Bronchial epithelial cell (primary cell): ENCODE data around the gene DBP. TPM values are rescaled to one million over a fixed set of nuclear protein-coding genes. Genes with fewer than 3 reads are reported as not detected.
"Not testable (repeated sequence)": the region's sequence is repeated elsewhere in the genome, so short reads cannot be mapped to it uniquely, and the experiment has no call there.

Experiments
- DNase-seq: peaks from one replicate; pipeline ENCODE4 v3.0.0-alpha.2; 2010; ENCODE audit warnings: low read depth
- FAIRE-seq: peaks from 2 replicates; lab custom pipeline; 2011; peaks lifted over from hg19 to GRCh38; lab: Jason Lieb, UNC
- H3K27me3 ChIP-seq: 2 replicates; pipeline ENCODE4 v1.5.1; 2011; ENCODE audit warnings: low read length; ENCODE audit not compliant: control insufficient read depth, insufficient read depth
- H3K36me3 ChIP-seq: 2 replicates; pipeline ENCODE4 v1.5.1; 2011; ENCODE audit warnings: low read length; ENCODE audit not compliant: control insufficient read depth, insufficient read depth
- H3K4me3 ChIP-seq: 2 replicates; pipeline ENCODE4 v1.5.1; 2011; ENCODE audit warnings: mild to moderate bottlenecking, low read depth, low read length, control low read depth
- total RNA-seq: library from RNA; depleted of rRNA; stranded (reverse); fragments of >200 nt; gene quantifications from 2 replicates; pipeline ENCODE4 v1.2.1, GENCODE V29; 2014
- TF ChIP-seq, protein P1 (sequence below): IDR thresholded peaks from 2 replicates; pipeline ENCODE4 v1.5.1; 2011; ENCODE audit warnings: mild to moderate bottlenecking, moderate library complexity, low read length, control low read depth, inconsistent platforms; ENCODE audit not compliant: insufficient read depth, severe bottlenecking

Gene DBP, protein sequence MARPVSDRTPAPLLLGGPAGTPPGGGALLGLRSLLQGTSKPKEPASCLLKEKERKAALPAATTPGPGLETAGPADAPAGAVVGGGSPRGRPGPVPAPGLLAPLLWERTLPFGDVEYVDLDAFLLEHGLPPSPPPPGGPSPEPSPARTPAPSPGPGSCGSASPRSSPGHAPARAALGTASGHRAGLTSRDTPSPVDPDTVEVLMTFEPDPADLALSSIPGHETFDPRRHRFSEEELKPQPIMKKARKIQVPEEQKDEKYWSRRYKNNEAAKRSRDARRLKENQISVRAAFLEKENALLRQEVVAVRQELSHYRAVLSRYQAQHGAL
- 6.6 and 8.7 TPM in 2 replicates for total RNA-seq

DNA sequence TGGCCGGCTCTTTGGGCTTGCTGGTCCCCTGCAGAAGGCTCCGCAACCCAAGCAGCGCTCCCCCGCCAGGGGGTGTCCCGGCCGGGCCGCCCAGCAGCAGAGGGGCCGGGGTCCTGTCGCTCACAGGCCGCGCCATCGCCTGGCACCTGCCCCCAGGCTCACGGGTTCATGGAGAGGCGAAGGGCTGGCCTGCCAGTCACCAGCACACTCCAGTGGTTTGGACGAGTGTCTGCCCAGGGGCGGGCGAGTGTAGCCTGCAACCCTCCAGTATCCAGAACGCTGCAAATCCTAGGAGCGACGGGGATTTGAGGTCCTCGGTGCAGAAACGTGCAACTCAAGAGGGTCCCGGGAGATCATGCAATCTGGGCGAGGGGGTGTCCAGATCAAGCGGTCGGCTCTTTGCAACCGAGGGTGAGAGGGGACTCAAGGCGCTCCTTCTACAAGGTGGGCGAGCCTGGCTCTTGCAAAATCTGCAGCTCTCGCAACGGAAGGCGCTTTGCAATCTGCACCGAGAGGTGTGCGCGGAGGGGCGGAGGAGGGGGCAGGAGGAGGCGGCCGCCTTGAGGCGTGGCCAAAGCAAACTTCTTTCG is at the start of gene DBP:
TSS of gene DBP (minus strand) at position 521 of the 590 bp plus-strand sequence. CDS start at position 136, 385 bp downstream.
- no peaks in the 10 kb centered on the region for H3K27me3 ChIP-seq
- DNase-seq (no peak), FAIRE-seq (no peak)
- TF ChIP-seq, protein P1, sequence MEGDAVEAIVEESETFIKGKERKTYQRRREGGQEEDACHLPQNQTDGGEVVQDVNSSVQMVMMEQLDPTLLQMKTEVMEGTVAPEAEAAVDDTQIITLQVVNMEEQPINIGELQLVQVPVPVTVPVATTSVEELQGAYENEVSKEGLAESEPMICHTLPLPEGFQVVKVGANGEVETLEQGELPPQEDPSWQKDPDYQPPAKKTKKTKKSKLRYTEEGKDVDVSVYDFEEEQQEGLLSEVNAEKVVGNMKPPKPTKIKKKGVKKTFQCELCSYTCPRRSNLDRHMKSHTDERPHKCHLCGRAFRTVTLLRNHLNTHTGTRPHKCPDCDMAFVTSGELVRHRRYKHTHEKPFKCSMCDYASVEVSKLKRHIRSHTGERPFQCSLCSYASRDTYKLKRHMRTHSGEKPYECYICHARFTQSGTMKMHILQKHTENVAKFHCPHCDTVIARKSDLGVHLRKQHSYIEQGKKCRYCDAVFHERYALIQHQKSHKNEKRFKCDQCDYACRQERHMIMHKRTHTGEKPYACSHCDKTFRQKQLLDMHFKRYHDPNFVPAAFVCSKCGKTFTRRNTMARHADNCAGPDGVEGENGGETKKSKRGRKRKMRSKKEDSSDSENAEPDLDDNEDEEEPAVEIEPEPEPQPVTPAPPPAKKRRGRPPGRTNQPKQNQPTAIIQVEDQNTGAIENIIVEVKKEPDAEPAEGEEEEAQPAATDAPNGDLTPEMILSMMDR, result peak; percentile 42
- H3K4me3 ChIP-seq, result peak within 1 kb of the TSS; percentile 58
- H3K36me3 ChIP-seq, result no peaks in the 10 kb centered on the region

DNA sequence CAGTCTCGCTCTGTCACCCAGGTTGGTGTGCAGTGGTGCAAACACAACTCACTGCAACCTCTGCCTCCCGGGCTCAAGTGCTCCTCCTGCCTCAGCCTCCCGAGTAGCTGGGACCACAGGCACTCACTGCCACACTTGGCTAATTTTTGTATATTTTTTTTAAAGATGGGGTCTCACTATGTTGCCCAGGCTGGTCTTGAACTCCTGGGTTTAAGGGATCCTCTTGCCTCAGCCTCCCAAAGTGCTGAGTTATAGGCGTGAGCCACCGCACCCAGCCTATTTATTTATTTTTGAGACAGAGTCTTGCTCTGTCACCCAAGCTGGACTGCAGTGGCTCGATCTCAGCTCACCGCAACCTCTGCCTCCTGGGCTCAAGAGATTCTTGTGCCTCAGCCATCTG is 49.5 kb upstream of the DBP start:
- not testable (repeated sequence) for H3K27me3 ChIP-seq, H3K4me3 ChIP-seq, DNase-seq, H3K36me3 ChIP-seq, FAIRE-seq

DNA sequence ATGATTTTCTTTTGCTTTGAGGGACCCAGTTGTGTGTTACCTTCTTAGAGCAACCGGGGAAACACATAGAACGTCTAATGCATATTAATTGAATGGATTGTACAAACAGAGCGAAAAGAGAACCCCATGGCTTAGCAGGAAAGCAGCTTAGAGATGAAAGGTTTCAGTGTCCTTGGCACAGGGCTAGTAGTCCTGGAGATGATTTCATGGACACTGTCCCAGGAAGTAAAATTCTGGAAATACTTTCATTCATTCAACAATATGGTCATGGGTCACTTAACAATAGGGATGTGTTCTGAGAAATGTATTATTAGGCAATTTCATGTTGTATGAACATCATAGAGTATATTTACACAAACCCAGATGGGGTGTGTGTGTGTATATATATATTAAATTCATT is 48.9 kb upstream of the DBP start:
- no peaks in the 10 kb centered on the region for H3K27me3 ChIP-seq
- TF ChIP-seq, protein P1, result no peak
- no peak for DNase-seq
- H3K4me3 ChIP-seq, result no peak overlapping the region
- FAIRE-seq, result no peak
- H3K36me3 ChIP-seq, result no peaks in the 10 kb centered on the region

DNA sequence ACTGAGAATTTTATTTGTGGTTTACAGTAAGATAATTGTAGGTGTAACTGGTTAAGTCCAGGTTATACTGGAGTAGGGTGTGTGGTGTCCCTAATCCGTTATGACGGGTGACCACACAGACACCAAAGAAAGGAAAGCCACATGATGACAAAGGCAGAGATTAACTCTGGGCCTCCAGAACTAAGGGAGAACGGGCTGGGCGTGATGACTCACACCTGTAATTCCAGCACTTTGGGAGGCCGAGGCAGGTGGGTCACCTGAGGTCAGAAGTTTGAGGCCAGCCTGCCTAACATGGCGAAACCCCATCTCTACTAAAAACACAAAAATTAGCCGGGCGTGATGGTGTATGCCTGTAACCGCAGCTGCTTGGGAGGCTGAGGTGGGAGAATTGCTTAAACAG is 48.4 kb upstream of the DBP start:
- Histone ChIP-seq H3K4me3 (no peak overlapping the region), H3K27me3 (no peaks in the 10 kb centered on the region), H3K36me3 (no peaks in the 10 kb centered on the region)
- FAIRE-seq, result peak; percentile 28
- DNase-seq, result peak; percentile 29
- TF ChIP-seq, protein P1, result no peak

DNA sequence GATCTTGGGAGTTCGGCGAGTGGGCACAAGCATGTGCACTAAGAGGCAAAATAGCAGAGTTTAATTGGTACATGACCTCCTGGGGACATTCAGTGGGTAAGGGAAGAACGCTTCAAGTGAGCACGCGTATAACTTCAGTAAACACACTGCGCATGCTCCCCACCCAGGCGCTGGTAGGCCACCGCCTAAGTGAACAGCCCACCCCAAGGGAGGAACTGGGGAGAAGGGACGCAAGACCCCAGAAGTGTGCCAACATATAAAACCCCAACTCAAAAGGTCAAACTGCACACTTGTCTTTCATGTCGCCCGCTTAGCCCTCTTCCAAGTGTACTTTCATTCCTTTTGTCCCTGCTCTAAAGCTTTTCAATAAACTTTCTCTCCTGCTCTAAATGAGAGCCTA is 46.2 kb upstream of the DBP start:
- TF ChIP-seq, protein P1, result no peak
- no peak for FAIRE-seq

DNA sequence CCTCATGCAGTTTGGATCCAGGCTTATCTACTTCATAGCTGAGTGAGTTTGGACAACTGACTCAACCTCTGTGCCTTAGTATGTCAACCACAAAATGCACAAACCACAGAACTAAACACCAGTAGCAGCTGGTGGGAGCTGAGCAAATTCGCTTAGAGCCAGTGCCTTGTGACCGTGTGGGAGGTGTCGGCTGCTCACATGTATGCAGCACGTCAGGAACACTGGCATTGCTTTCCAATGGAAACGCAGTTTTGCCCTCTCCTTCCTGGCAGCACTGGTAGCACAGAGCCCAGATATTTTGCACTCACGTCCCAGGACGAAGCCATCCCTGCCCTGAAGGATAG is 43.9 kb upstream of the DBP start:
- FAIRE-seq (no peak), DNase-seq (no peak)
- no peak overlapping the region for H3K4me3 ChIP-seq
- H3K27me3 ChIP-seq, result no peaks in the 10 kb centered on the region
- TF ChIP-seq, protein P1, result no peak
- H3K36me3 ChIP-seq, result no peaks in the 10 kb centered on the region

More for the DNA sequence above, 46.2 kb upstream of the DBP start:
- peak; percentile 19 for DNase-seq
- Histone ChIP-seq H3K36me3 (no peaks in the 10 kb centered on the region), H3K4me3 (no peak overlapping the region), H3K27me3 (no peaks in the 10 kb centered on the region)
